Muscle of arm (tissue), 12 donors: ENCODE results near the gene PEX26. TPM values are rescaled to one million over a fixed set of nuclear protein-coding genes. Genes with fewer than 3 reads are reported as not detected.

Experiments used
- polyA plus RNA-seq, 12 donors: library from polyadenylated mRNA; unstranded; fragments of 120-200 nt; gene quantifications; one replicate each; pipeline ENCODE4 v1.2.1, GENCODE V29; 2013; ENCODE audit not compliant: insufficient read length in 12 of 12

The PEX26 gene
- polyA plus RNA-seq, 12 donors, result 11.8 to 19.6 (median 16.1) TPM; not detected in 1

Other genes with a start within 250 kb of the PEX26 start
- gene MICAL3, start 53.4 kb upstream of the PEX26 start, polyA plus RNA-seq, result 10 to 100 TPM in 11 of 12 donors, not detected in 1; 25.7 to 58.7 (median 41.3) TPM
- gene TUBA8, start 32.8 kb downstream of the PEX26 start, polyA plus RNA-seq, result 10 to 100 TPM in 7 of 12 donors, 1 to 10 TPM in 4, not detected in 1; 9.2 to 24.4 (median 18.5) TPM
- gene USP18, start 72.2 kb downstream of the PEX26 start, polyA plus RNA-seq, result 10 to 100 TPM in 9 of 12 donors, 1 to 10 TPM in 2, not detected in 1; 6.7 to 18.6 (median 13.5) TPM